GM23248 (cell line): ENCODE results near the gene CHST1.

Experiments used
- EZH2 ChIP-seq: fragments of 200-600 bp; sonication (generic); IDR thresholded peaks from 2 replicates; pipeline ENCODE4 v1.6.1; 2018; ENCODE audit warnings: antibody characterized with exemption, mild to moderate bottlenecking; ENCODE audit not compliant: insufficient read depth, poor library complexity, severe bottlenecking
- EZH2phosphoT487 ChIP-seq: fragments of 200-600 bp; sonication (generic); IDR thresholded peaks from 2 replicates; pipeline ENCODE4 v1.6.1; 2018; ENCODE audit warnings: antibody characterized with exemption, moderate library complexity, mild to moderate bottlenecking, low read depth; ENCODE audit not compliant: insufficient read depth

GRCh38 chr11:45615182-45615792, 50.1 kb downstream of the CHST1 start:
- TF ChIP-seq EZH2phosphoT487 (no peak), EZH2 (no peak)
